GM18867 (cell line): Measurements from ENCODE around the gene NPC2.

Source experiments
- ATAC-seq: cut with Tn5 transposase; IDR thresholded peaks from one replicate; pipeline ENCODE4 v1.9.1; 2021; ENCODE audit warnings: mild to moderate bottlenecking, moderate library complexity; ENCODE audit not compliant: unreplicated experiment

Gene NPC2

GRCh38 chr14:74519316-74520074 is 26.4 kb upstream of the NPC2 start:
- ATAC-seq: no peak

GRCh38 chr14:74518221-74518620 is 25.1 kb upstream of the NPC2 start:
- ATAC-seq: no peak

- ATAC-seq: no peak
Measured at GRCh38 chr14:74517731-74518130, 24.6 kb upstream of the NPC2 start.

- no peak for ATAC-seq
Measured at GRCh38 chr14:74516451-74517160, 23.5 kb upstream of the NPC2 start.

- no peak for ATAC-seq
Measured at GRCh38 chr14:74515891-74516412, 22.8 kb upstream of the NPC2 start.

- no peak for ATAC-seq
Measured at GRCh38 chr14:74514471-74514941, 21.4 kb upstream of the NPC2 start.

- no peak for ATAC-seq
Measured at GRCh38 chr14:74511966-74512830, 19.1 kb upstream of the NPC2 start.

- no peak for ATAC-seq
Measured at GRCh38 chr14:74510959-74511409, 17.9 kb upstream of the NPC2 start.

GRCh38 chr14:74510223-74510931 is 17.3 kb upstream of the NPC2 start:
- no peak for ATAC-seq

- no peak for ATAC-seq
Measured at GRCh38 chr14:74509587-74510222, 16.6 kb upstream of the NPC2 start.

- no peak for ATAC-seq
Measured at GRCh38 chr14:74508844-74509428, 15.8 kb upstream of the NPC2 start.

GRCh38 chr14:74508292-74508731 is 15.2 kb upstream of the NPC2 start:
- no peak for ATAC-seq

GRCh38 chr14:74507840-74508239 is 14.7 kb upstream of the NPC2 start:
- ATAC-seq: no peak

- no peak for ATAC-seq
Measured at GRCh38 chr14:74507085-74507484, 14.0 kb upstream of the NPC2 start.

- no peak for ATAC-seq
Measured at GRCh38 chr14:74506411-74506851, 13.3 kb upstream of the NPC2 start.

GRCh38 chr14:74505831-74506230 is 12.7 kb upstream of the NPC2 start:
- no peak for ATAC-seq

- no peak for ATAC-seq
Measured at GRCh38 chr14:74504874-74505720, 12.0 kb upstream of the NPC2 start.

GRCh38 chr14:74504412-74504811 is 11.3 kb upstream of the NPC2 start:
- ATAC-seq: no peak
